ENCODE data around the gene POLR1G. TPM values are rescaled to one million over a fixed set of nuclear protein-coding genes. Genes with fewer than 3 reads are reported as not detected.

Gene POLR1G
- total RNA-seq, 1 experiment from 2014 or later = 43.4 TPM

DNA sequence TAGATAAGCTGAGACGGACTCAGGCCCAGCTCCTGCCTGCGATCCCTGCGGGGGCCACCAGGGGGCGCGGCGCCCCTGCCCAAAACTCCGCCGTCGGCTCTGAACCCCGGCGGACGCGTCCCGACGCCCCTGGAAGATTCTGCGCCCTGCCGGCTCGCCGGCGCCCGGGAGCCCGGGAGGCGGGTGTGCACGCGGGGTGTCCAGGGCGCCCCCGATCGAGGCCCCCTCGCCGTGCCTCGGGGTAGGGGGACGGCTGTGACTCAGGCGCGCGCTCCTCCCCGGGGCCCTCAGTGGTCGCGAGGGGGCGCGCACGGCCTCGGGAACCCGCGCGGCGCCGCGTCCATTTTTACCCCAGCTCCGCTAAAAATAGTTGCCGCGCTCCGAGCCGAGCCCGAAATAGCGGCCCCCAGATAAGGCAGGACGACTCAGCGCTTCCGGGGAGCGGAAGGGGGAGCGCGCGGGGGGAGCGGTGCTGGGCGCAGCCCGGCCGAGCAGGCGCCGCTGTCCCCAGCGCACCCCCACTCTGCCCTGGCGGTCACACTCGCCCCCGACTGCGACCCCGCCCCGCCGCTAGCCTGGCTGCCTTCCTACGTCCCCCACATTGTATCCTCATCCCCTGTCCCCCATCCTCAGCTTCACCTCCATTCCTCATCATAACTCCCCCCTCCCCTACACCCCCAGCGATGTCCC is 33.3 kb downstream of the POLR1G start:
- no peak overlapping the region for H3K27ac ChIP-seq (ENCODE audit: insufficient read length, low read depth, low read length)
- H3K27me3 Mint-ChIP-seq (ENCODE audit: low read depth) = peaks cover 2% of the 10 kb centered on the region; the same call in 1 of the 2 replicates

More for the DNA sequence above, 33.3 kb downstream of the POLR1G start:
- Mint-ChIP-seq H3K36me3 (ENCODE audit: insufficient read depth in 1 of 3, low read depth in 3 of 3) (no peaks in the 10 kb centered on the region), H3K4me1 (peaks cover 25 to 28% of the 10 kb centered on the region in 2 experiments), H3K27ac (no peak overlapping the region), H3K4me3 (peak overlapping the region; percentile 67 to 81), H3K9me3 (peaks cover 0 to 4% of the 10 kb centered on the region in 2 experiments; a peak in 1 of 5 replicates)
- peak; percentile 100 for TF ChIP-seq CTCF (conservative IDR thresholded peaks at IDR 0.05)
- no peak overlapping the region for H3K56ac ChIP-seq (ENCODE audit: insufficient read length, low read depth, low read length)
- no peak overlapping the region for H4K5ac ChIP-seq (ENCODE audit: insufficient read length, low read depth, low read length)
- H3K4ac ChIP-seq (ENCODE audit: low read depth, low read length) = no peak overlapping the region
- no peak overlapping the region for H2BK120ac ChIP-seq (ENCODE audit: low read depth, low read length, poor library complexity, severe bottlenecking)
- peak overlapping the region; percentile 20 for H3K4me2 ChIP-seq (ENCODE audit: insufficient read depth, insufficient read length, low read length)
- no peak overlapping the region for H3K9ac ChIP-seq (ENCODE audit: extremely low read depth, insufficient read length, low read length)
- no peak overlapping the region for H2BK12ac ChIP-seq (ENCODE audit: insufficient read length, low read depth, low read length)
- peaks cover 10% of the 10 kb centered on the region for H3K23me2 ChIP-seq (ENCODE audit: insufficient read length, low read depth, low read length, poor library complexity, severe bottlenecking)
- no peaks in the 10 kb centered on the region for H3K79me2 ChIP-seq (ENCODE audit: insufficient read depth, low read length)
- no peak overlapping the region for H2BK15ac ChIP-seq (ENCODE audit: low read depth, low read length)
- H4K8ac ChIP-seq (replicated peaks; ENCODE audit: insufficient read length, low read depth, low read length) = no peak overlapping the region
- H3K23ac ChIP-seq (ENCODE audit: insufficient read length, low read depth, low read length) = no peak overlapping the region
- H4K20me1 ChIP-seq (ENCODE audit: control insufficient read depth, insufficient read depth, insufficient read length) = no peaks in the 10 kb centered on the region
- no peaks in the 10 kb centered on the region for H3K27me3 ChIP-seq (ENCODE audit: insufficient read depth, low read length)
- peak overlapping the region; percentile 10 for H3K18ac ChIP-seq (ENCODE audit: insufficient read length, low read depth, low read length)
- H4K91ac ChIP-seq (ENCODE audit: insufficient read length, low read depth, low read length) = no peak overlapping the region
- no peaks in the 10 kb centered on the region for H3K9me3 ChIP-seq (ENCODE audit: control insufficient read depth, low read depth, low read length)
- H3K79me1 ChIP-seq (ENCODE audit: insufficient read depth, low read depth, low read length, poor library complexity, severe bottlenecking) = no peaks in the 10 kb centered on the region
- H2AK5ac ChIP-seq (ENCODE audit: insufficient read length, low read length) = no peak overlapping the region
- H3K4me1 ChIP-seq (ENCODE audit: insufficient read depth, low read length) = peaks cover 2% of the 10 kb centered on the region; the same call in 1 of the 2 replicates
- WGBS (ENCODE audit: extremely low coverage, insufficient read length, low lambda C conversion rate) = no CpG with 5 or more reads among the region's 78 CpGs
- H3K14ac ChIP-seq (ENCODE audit: insufficient read depth, low read length) = peak overlapping the region; percentile 69
- H2AFZ ChIP-seq (ENCODE audit: low read length) = no peak overlapping the region
- no peak overlapping the region for H3T11ph ChIP-seq (ENCODE audit: low read length)
- peak; percentile 77 for DNase-seq
- no peak overlapping the region for H2BK5ac ChIP-seq (ENCODE audit: insufficient read length, low read length)
- no peak overlapping the region for H2BK20ac ChIP-seq (ENCODE audit: low read depth, low read length, poor library complexity, severe bottlenecking)
